GM12801 (cell line): ENCODE data around the gene PIEZO2.

Source experiments
- TF ChIP-seq, protein P1 (sequence below): IDR thresholded peaks from one replicate; pipeline ENCODE4 v1.5.1; 2011; ENCODE audit warnings: control low read depth; ENCODE audit not compliant: insufficient read length; ENCODE audit errors: extremely low read depth

The PIEZO2 gene

DNA sequence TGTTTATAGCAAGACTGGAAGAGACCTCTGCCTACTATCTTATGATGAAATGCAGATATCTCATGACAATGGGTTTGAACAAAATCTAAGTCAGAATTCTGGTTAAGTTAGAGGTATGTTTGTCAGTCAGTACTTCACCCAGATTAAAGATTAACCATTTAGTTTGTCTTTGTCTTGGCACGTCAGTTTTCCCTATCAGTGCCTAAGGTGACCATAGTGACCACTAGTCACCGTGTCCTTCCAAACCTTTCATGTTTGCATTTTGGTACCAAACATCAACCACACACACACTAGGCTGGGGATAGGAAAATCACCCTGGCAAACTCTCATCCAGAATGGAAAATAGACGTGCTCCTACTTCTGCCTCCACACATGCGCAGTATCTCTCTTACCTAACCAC lies 248.9 kb downstream of the PIEZO2 start:
- TF ChIP-seq, protein P1, sequence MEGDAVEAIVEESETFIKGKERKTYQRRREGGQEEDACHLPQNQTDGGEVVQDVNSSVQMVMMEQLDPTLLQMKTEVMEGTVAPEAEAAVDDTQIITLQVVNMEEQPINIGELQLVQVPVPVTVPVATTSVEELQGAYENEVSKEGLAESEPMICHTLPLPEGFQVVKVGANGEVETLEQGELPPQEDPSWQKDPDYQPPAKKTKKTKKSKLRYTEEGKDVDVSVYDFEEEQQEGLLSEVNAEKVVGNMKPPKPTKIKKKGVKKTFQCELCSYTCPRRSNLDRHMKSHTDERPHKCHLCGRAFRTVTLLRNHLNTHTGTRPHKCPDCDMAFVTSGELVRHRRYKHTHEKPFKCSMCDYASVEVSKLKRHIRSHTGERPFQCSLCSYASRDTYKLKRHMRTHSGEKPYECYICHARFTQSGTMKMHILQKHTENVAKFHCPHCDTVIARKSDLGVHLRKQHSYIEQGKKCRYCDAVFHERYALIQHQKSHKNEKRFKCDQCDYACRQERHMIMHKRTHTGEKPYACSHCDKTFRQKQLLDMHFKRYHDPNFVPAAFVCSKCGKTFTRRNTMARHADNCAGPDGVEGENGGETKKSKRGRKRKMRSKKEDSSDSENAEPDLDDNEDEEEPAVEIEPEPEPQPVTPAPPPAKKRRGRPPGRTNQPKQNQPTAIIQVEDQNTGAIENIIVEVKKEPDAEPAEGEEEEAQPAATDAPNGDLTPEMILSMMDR: no peak

DNA sequence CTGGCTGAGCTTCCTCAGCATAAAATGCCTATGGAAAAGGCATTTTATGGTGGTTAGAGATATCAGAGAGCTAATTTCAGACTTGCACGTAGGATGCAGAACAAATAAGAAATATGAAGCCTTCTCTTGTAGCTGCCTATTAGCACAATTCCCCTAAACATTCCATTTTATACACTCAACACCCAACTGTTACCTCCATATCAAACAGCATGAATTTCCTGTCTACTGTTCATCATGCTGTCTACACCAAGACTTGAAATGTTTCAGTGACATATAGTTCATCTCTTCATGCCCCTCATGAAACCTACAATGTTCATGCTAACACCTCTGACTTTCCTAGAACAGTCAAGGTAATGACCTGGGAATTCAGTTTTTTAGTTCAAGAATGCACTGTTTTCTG lies 249.9 kb downstream of the PIEZO2 start:
- TF ChIP-seq, protein P1: no peak

DNA sequence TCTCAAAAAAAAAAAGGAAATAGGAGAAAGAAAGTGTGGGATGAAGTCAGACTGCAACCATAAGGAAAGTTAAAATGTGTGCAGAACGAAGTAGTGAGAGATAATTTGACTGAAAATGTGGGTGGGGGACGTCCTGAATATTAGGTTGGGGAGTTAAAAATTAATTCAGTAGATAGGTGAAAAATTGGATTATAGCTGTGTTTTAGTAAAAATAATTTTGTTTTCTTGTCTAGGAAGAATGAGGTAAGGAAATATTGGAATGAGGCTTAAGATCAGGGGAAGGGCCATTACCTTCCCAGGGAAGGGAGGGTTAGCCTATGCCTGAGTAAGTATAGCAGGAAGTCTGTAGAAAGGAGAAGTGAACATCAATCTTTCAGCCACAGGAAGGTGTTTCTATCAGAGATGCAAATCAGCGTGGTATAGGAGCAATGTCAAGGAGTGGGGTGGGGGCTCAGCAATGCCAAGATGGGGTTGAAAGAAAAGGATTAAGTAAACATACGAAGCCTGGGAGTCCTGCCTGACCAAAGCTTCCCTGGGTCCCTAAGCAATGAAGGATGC lies 250.9 kb downstream of the PIEZO2 start:
- TF ChIP-seq, protein P1: no peak

DNA sequence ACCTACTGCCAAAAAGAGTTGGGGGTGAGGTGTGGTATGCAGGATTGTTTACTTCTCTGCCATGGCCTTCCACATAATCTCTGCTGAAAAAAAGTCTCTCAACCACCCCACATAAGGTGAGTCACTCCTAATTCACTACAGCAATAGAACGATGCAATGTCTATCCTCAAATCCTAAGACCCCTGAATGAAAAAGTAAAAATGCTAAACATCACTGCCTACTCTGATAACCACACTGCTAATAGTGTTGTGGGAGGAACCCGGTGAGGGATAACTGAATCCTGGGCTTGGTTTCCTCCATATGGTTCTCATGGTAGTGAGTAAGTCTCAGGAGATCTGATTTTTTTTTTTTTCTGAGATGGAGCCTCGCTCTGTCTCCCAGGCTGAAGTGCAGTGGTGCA lies 252.5 kb downstream of the PIEZO2 start:
- TF ChIP-seq, protein P1: no peak

DNA sequence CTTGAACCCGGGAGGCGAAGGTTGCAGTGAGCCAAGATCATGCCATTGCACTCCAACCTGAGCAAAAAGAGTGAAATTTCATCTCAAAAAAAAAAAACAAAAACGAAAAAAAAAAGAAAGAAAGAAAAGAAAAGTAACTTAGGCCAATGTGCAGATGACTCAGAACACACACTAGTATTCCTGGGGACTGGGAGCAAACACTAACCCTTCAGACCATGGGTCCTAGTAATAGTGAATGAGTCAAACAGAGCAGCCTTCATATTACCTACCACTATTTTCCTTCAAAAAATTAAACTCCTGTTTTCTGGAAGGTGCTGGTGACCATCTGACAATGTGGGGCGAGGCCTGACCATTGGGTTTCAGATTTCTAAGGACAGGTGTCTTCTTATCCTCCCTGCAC lies 253.4 kb downstream of the PIEZO2 start:
- TF ChIP-seq, protein P1: no peak

DNA sequence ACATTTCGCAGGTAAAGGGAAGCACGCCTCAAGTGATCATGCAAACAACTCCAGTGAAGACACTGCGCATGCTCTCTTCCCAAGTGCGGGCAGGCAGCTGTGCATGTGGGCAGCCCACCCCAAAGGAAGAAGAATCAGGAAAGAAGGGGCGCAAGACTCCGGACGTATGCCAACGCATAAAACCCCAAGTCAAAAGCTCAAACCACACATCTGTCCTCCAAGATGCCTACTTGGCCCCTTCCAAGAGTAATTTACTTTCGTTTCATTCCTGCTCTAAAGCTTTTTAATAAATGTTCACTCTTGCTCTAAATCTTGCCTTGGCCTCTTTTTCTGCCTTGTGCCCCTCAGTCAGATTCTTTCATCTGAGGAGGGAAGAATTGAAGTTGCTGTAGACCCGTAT lies 254.9 kb downstream of the PIEZO2 start:
- TF ChIP-seq, protein P1: no peak

DNA sequence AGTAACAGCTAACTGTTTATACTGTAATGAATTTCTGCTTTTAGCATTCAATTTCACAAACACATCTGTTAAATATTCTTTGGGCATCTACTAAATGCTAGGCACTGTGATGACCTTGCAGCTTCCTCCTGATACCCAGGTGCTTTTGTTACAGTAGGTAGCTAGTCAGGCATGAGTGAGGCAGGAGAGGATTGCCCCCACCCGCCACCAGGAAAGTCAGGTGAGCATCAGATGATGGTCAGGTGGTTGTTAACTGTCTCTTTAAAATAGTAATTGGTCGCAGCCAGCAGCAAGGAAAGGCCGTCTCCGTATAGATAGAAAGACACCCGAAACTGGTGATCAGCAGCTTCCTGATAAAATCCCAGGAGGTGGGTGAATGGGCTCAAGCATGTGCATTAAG lies 255.6 kb downstream of the PIEZO2 start:
- TF ChIP-seq, protein P1: no peak

DNA sequence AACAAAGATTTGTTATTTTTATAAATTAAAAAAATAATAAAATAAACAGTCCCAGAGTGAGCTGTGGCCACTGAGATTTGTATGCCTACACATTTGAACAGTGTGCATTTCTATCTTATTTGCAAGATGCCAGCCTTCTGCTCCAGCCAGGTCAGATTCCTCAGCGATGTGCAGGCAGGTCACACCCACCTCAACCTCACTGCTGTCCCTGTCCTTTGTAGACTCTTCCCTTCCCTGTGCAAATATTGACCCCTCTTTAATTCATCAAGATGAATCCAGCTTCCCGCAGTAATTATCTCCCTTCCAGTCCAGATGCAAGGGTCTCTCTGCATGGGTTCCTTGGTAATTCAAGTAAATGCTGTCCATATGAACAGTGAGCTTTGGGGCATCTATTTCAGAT lies 256.2 kb downstream of the PIEZO2 start:
- TF ChIP-seq, protein P1: no peak
